Hepatocyte (in vitro differentiated cells): ENCODE data around the gene PPM1H. TPM values are rescaled to one million over a fixed set of nuclear protein-coding genes. Genes with fewer than 3 reads are reported as not detected.

Source experiments
- DNase-seq: peaks from one replicate; pipeline ENCODE4 v3.0.0-alpha.2; 2016; ENCODE audit warnings: low spot score
- H2AFZ ChIP-seq: fragments of 200-600 bp; sonication (generic); 2 replicates; pipeline ENCODE4 v1.6.0; 2016; ENCODE audit warnings: antibody characterized with exemption, mild to moderate bottlenecking
- H3K27ac ChIP-seq: fragments of 200-600 bp; sonication (generic); 2 replicates; pipeline ENCODE4 v1.5.1; 2016; ENCODE audit warnings: mild to moderate bottlenecking
- H3K27me3 ChIP-seq: fragments of 200-600 bp; sonication (generic); 2 replicates; pipeline ENCODE4 v1.6.1; 2016
- H3K36me3 ChIP-seq: fragments of 200-600 bp; sonication (generic); replicated peaks from 2 replicates; pipeline ENCODE4 v1.5.1; 2016; ENCODE audit warnings: low read depth; ENCODE audit not compliant: insufficient read depth
- H3K4me1 ChIP-seq: fragments of 200-600 bp; sonication (generic); 2 replicates; pipeline ENCODE4 v1.5.1; 2016; ENCODE audit warnings: mild to moderate bottlenecking, moderate library complexity; ENCODE audit not compliant: insufficient read depth
- H3K4me2 ChIP-seq: fragments of 200-600 bp; sonication (generic); 2 replicates; pipeline ENCODE4 v1.6.0; 2016
- H3K4me3 ChIP-seq: fragments of 200-600 bp; sonication (generic); 2 replicates; pipeline ENCODE4 v1.5.1; 2016; ENCODE audit warnings: mild to moderate bottlenecking
- H3K79me2 ChIP-seq: fragments of 200-600 bp; sonication (generic); 2 replicates; pipeline ENCODE4 v1.6.0; 2017; ENCODE audit warnings: mild to moderate bottlenecking
- H3K9me2 ChIP-seq: fragments of 200-600 bp; sonication (generic); replicated peaks from 2 replicates; pipeline ENCODE4 v1.6.0; 2017; ENCODE audit warnings: mild to moderate bottlenecking; ENCODE audit not compliant: insufficient read depth
- H3K9me3 ChIP-seq: fragments of 200-600 bp; sonication (generic); 2 replicates; pipeline ENCODE4 v1.5.1; 2016; ENCODE audit warnings: low read depth, mild to moderate bottlenecking
- H4K20me1 ChIP-seq: fragments of 200-600 bp; sonication (generic); 2 replicates; pipeline ENCODE4 v1.6.0; 2016; ENCODE audit warnings: mild to moderate bottlenecking; ENCODE audit not compliant: insufficient read depth, poor library complexity, severe bottlenecking
- CTCF ChIP-seq: fragments of 200-600 bp; sonication (generic); IDR thresholded peaks from 2 replicates; pipeline ENCODE4 v1.5.1; 2016; ENCODE audit warnings: antibody characterized with exemption, mild to moderate bottlenecking; ENCODE audit not compliant: poor library complexity
- EZH2 ChIP-seq: fragments of 200-600 bp; sonication (generic); IDR thresholded peaks from 2 replicates; pipeline ENCODE4 v1.6.1; 2016; ENCODE audit warnings: antibody characterized with exemption, mild to moderate bottlenecking, borderline replicate concordance
- EZH2phosphoT487 ChIP-seq: fragments of 200-600 bp; sonication (generic); IDR thresholded peaks from one replicate; pipeline ENCODE4 v1.6.1; 2018; ENCODE audit warnings: antibody characterized with exemption, mild to moderate bottlenecking, low read depth, moderate library complexity; ENCODE audit not compliant: unreplicated experiment, severe bottlenecking
- WGBS: methylation state at CpG from one replicate; pipeline ENCODE4 v1.1.6; 2016; ENCODE audit warnings: low lambda C conversion rate; ENCODE audit errors: missing lambda C conversion rate; 5-methylcytosine and 5-hydroxymethylcytosine counted together
- polyA plus RNA-seq: library from polyadenylated mRNA; unstranded; fragments of >200 nt; fragmentation: Nextera tagmentation; extraction: Ambion mirVana; gene quantifications from 2 replicates; pipeline ENCODE4 v1.2.1, GENCODE V29; 2016
- total RNA-seq: library from RNA; depleted of rRNA; stranded (reverse); fragments of >200 nt; gene quantifications from 2 replicates; pipeline ENCODE4 v1.2.3, GENCODE V29; 2014

PPM1H gene
- total and polyA plus RNA-seq, 2 experiments from 2014 or later, result 9.2 to 21.8 TPM

- H3K4me1 ChIP-seq, result no peaks in the 10 kb centered on the region
Measured at GRCh38 chr12:62911286-62911685, 23.7 kb downstream of the PPM1H start.

GRCh38 chr12:62910549-62911169 lies 24.3 kb downstream of the PPM1H start:
- H2AFZ ChIP-seq, result no peak overlapping the region
- no peak overlapping the region for H3K27ac ChIP-seq
- no peaks in the 10 kb centered on the region for H3K27me3 ChIP-seq
- H3K4me2 ChIP-seq, result no peak overlapping the region
- H3K4me3 ChIP-seq, result no peak overlapping the region
- H4K20me1 ChIP-seq, result no peaks in the 10 kb centered on the region
- DNase-seq, result peak; percentile 25
- no peaks in the 10 kb centered on the region for H3K36me3 ChIP-seq
- H3K9me2 ChIP-seq, result no peaks in the 10 kb centered on the region
- 19% methylated on average over 5 of the region's 5 CpGs for WGBS
- H3K79me2 ChIP-seq, result peaks cover 27% of the 10 kb centered on the region
- no peaks in the 10 kb centered on the region for H3K9me3 ChIP-seq
- no peak for TF ChIP-seq EZH2
- H3K4me1 ChIP-seq, result no peaks in the 10 kb centered on the region

More at GRCh38 chr12:62911286-62911685, 23.7 kb downstream of the PPM1H start:
- Histone ChIP-seq H2AFZ (no peak overlapping the region), H3K9me2 (no peaks in the 10 kb centered on the region), H3K36me3 (no peaks in the 10 kb centered on the region), H3K4me2 (no peak overlapping the region), H4K20me1 (no peaks in the 10 kb centered on the region), H3K4me3 (no peak overlapping the region), H3K27ac (no peak overlapping the region), H3K79me2 (peaks cover 27% of the 10 kb centered on the region), H3K9me3 (no peaks in the 10 kb centered on the region), H3K27me3 (no peaks in the 10 kb centered on the region)
- no peak for DNase-seq
- TF ChIP-seq EZH2 (no peak), EZH2phosphoT487 (no peak), CTCF (no peak)
- 71% methylated on average over 4 of the region's 4 CpGs for WGBS

- H3K36me3 ChIP-seq, result no peaks in the 10 kb centered on the region
- no peak overlapping the region for H3K4me3 ChIP-seq
- no peaks in the 10 kb centered on the region for H3K27me3 ChIP-seq
- no peak overlapping the region for H3K4me2 ChIP-seq
- DNase-seq, result no peak
- peaks cover 36% of the 10 kb centered on the region for H3K79me2 ChIP-seq
- 89% methylated on average over 1 of the region's 1 CpG for WGBS
- H3K9me2 ChIP-seq, result no peaks in the 10 kb centered on the region
- H3K4me1 ChIP-seq, result no peaks in the 10 kb centered on the region
- TF ChIP-seq EZH2, result no peak
- TF ChIP-seq EZH2phosphoT487, result no peak
- no peak for TF ChIP-seq CTCF
- no peaks in the 10 kb centered on the region for H4K20me1 ChIP-seq
- no peak overlapping the region for H2AFZ ChIP-seq
- H3K27ac ChIP-seq, result no peak overlapping the region
- no peaks in the 10 kb centered on the region for H3K9me3 ChIP-seq
Measured at GRCh38 chr12:62909340-62909739, 25.6 kb downstream of the PPM1H start.

- 45% methylated on average over 2 of the region's 2 CpGs for WGBS
- no peaks in the 10 kb centered on the region for H3K9me2 ChIP-seq
- H3K9me3 ChIP-seq, result no peaks in the 10 kb centered on the region
- H2AFZ ChIP-seq, result no peak overlapping the region
- no peak for DNase-seq
- H3K4me2 ChIP-seq, result no peak overlapping the region
- H3K79me2 ChIP-seq, result peaks cover 35% of the 10 kb centered on the region
- no peak for TF ChIP-seq CTCF
- no peak for TF ChIP-seq EZH2phosphoT487
- no peak for TF ChIP-seq EZH2
- H4K20me1 ChIP-seq, result no peaks in the 10 kb centered on the region
- H3K36me3 ChIP-seq, result no peaks in the 10 kb centered on the region
- no peak overlapping the region for H3K27ac ChIP-seq
- no peaks in the 10 kb centered on the region for H3K27me3 ChIP-seq
- H3K4me1 ChIP-seq, result no peaks in the 10 kb centered on the region
- no peak overlapping the region for H3K4me3 ChIP-seq
Measured at GRCh38 chr12:62908674-62909073, 26.3 kb downstream of the PPM1H start.
